Measurements from ENCODE around the gene LONRF2. TPM values are rescaled to one million over a fixed set of nuclear protein-coding genes. Genes with fewer than 3 reads are reported as not detected.

The LONRF2 gene
- total RNA-seq, 1 experiment from 2014 or later, result not detected

- Histone ChIP-seq H3K27me3 (replicated peaks; ENCODE audit: control insufficient read depth, insufficient read depth, low read length) (no peaks in the 10 kb centered on the region), H3K4me3 (ENCODE audit: low read depth, low read length) (no peak overlapping the region), H3K36me3 (ENCODE audit: control insufficient read depth, insufficient read depth, low read length) (no peaks in the 10 kb centered on the region), H3K4me1 (no peaks in the 10 kb centered on the region), H3K9me3 (no peaks in the 10 kb centered on the region)
- no peaks in the 10 kb centered on the region for H3K4me1 Mint-ChIP-seq (ENCODE audit: low read depth, unreplicated experiment)
- DNase-seq, result no peak
- intact Hi-C loops (cut with micrococcal nuclease; ENCODE audit: unreplicated experiment), result no loop called here
- CTCF ChIA-PET, result no interaction called here
- TF ChIP-seq, protein P1, sequence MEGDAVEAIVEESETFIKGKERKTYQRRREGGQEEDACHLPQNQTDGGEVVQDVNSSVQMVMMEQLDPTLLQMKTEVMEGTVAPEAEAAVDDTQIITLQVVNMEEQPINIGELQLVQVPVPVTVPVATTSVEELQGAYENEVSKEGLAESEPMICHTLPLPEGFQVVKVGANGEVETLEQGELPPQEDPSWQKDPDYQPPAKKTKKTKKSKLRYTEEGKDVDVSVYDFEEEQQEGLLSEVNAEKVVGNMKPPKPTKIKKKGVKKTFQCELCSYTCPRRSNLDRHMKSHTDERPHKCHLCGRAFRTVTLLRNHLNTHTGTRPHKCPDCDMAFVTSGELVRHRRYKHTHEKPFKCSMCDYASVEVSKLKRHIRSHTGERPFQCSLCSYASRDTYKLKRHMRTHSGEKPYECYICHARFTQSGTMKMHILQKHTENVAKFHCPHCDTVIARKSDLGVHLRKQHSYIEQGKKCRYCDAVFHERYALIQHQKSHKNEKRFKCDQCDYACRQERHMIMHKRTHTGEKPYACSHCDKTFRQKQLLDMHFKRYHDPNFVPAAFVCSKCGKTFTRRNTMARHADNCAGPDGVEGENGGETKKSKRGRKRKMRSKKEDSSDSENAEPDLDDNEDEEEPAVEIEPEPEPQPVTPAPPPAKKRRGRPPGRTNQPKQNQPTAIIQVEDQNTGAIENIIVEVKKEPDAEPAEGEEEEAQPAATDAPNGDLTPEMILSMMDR (IDR thresholded peaks at IDR 0.05; ENCODE audit: insufficient read depth in 1 of 2, low read depth in 1 of 2, low read length in 1 of 2, severe bottlenecking in 1 of 2, unreplicated experiment in 1 of 2), result no peak
- H3K9me3 Mint-ChIP-seq (ENCODE audit: unreplicated experiment), result no peaks in the 10 kb centered on the region
- peaks cover 16% of the 10 kb centered on the region for H3K27me3 Mint-ChIP-seq (ENCODE audit: insufficient read depth, unreplicated experiment)
- BruUV-seq (replicated peaks), result no TSS peak
- H3K27ac Mint-ChIP-seq (ENCODE audit: unreplicated experiment), result no peak overlapping the region
- POLR2A ChIA-PET, result no interaction called here
- H3K4me3 Mint-ChIP-seq (ENCODE audit: unreplicated experiment), result no peak overlapping the region
- H3K36me3 Mint-ChIP-seq (ENCODE audit: insufficient read depth, unreplicated experiment), result no peaks in the 10 kb centered on the region
Observed at GRCh38 chr2:100277540-100278207, 44.6 kb downstream of the LONRF2 start.

GRCh38 chr2:100276716-100277115 lies 45.6 kb downstream of the LONRF2 start:
- Mint-ChIP-seq H3K4me1 (ENCODE audit: low read depth, unreplicated experiment) (no peaks in the 10 kb centered on the region), H3K27me3 (ENCODE audit: insufficient read depth, unreplicated experiment) (peaks cover 12% of the 10 kb centered on the region), H3K36me3 (ENCODE audit: insufficient read depth, unreplicated experiment) (no peaks in the 10 kb centered on the region), H3K4me3 (ENCODE audit: unreplicated experiment) (no peak overlapping the region), H3K9me3 (ENCODE audit: unreplicated experiment) (no peaks in the 10 kb centered on the region), H3K27ac (ENCODE audit: unreplicated experiment) (no peak overlapping the region)
- H3K9me3 ChIP-seq, result no peaks in the 10 kb centered on the region
- TF ChIP-seq, protein P1 (IDR thresholded peaks at IDR 0.05; ENCODE audit: insufficient read depth in 1 of 2, low read depth in 1 of 2, low read length in 1 of 2, severe bottlenecking in 1 of 2, unreplicated experiment in 1 of 2), result no peak
- intact Hi-C loops (cut with micrococcal nuclease; ENCODE audit: unreplicated experiment), result no loop called here
- CTCF ChIA-PET, result no interaction called here
- no peaks in the 10 kb centered on the region for H3K36me3 ChIP-seq (ENCODE audit: control insufficient read depth, insufficient read depth, low read length)
- no TSS peak for BruUV-seq (replicated peaks)
- H3K27me3 ChIP-seq (replicated peaks; ENCODE audit: control insufficient read depth, insufficient read depth, low read length), result no peaks in the 10 kb centered on the region
- no peak overlapping the region for H3K4me3 ChIP-seq (ENCODE audit: low read depth, low read length)
- no peak for DNase-seq
- no peaks in the 10 kb centered on the region for H3K4me1 ChIP-seq
- POLR2A ChIA-PET, result no interaction called here

DNA sequence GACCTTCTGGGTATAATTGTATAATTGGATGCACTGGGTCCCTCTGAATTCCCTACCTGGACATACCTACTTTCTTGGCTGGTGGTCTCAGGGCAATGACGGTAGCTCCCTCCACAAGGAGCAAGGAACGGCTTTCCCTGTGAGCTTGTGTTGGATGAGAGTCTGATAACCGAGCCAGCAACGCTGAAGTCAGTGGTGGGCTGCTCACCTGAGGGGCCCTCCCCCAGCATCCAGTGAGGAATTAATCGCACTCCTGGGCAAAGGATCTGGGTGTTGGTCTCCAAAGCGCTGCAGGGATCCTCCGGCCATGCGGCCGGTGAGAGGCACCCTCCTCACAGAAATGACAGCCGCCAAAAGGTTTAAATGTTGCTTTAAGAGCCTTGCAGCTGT lies 47.1 kb downstream of the LONRF2 start:
- no peak overlapping the region for H3K4me3 ChIP-seq (ENCODE audit: low read depth, low read length)
- Mint-ChIP-seq H3K36me3 (ENCODE audit: insufficient read depth, unreplicated experiment) (no peaks in the 10 kb centered on the region), H3K9me3 (ENCODE audit: unreplicated experiment) (no peaks in the 10 kb centered on the region), H3K27ac (ENCODE audit: unreplicated experiment) (no peak overlapping the region), H3K4me3 (ENCODE audit: unreplicated experiment) (no peak overlapping the region), H3K27me3 (ENCODE audit: insufficient read depth, unreplicated experiment) (peaks cover 12% of the 10 kb centered on the region), H3K4me1 (ENCODE audit: low read depth, unreplicated experiment) (no peaks in the 10 kb centered on the region)
- no peaks in the 10 kb centered on the region for H3K4me1 ChIP-seq
- no TSS peak for BruUV-seq (replicated peaks)
- TF ChIP-seq, protein P1 (IDR thresholded peaks at IDR 0.05; ENCODE audit: insufficient read depth in 1 of 2, low read depth in 1 of 2, low read length in 1 of 2, severe bottlenecking in 1 of 2, unreplicated experiment in 1 of 2), result no peak
- H3K27me3 ChIP-seq (replicated peaks; ENCODE audit: control insufficient read depth, insufficient read depth, low read length), result no peaks in the 10 kb centered on the region
- intact Hi-C loops (cut with micrococcal nuclease; ENCODE audit: unreplicated experiment), result no loop called here
- DNase-seq, result no peak
- ChIA-PET CTCF (interaction anchor here (0.5 kb wide), 1 partner anchor 31 kb away, joined by 3 read pairs; no protein-coding TSS in a partner anchor), POLR2A (no interaction called here)
- H3K9me3 ChIP-seq, result no peaks in the 10 kb centered on the region
- no peaks in the 10 kb centered on the region for H3K36me3 ChIP-seq (ENCODE audit: control insufficient read depth, insufficient read depth, low read length)
